Measurements from ENCODE around the gene CPEB4. TPM values are rescaled to one million over a fixed set of nuclear protein-coding genes. Genes with fewer than 3 reads are reported as not detected.

The CPEB4 gene
- total and polyA plus RNA-seq, 2 donors (not counting 3 experiments of a cell fraction or from before 2014, with no cell fraction given): 11.3 to 16.4 TPM

DNA sequence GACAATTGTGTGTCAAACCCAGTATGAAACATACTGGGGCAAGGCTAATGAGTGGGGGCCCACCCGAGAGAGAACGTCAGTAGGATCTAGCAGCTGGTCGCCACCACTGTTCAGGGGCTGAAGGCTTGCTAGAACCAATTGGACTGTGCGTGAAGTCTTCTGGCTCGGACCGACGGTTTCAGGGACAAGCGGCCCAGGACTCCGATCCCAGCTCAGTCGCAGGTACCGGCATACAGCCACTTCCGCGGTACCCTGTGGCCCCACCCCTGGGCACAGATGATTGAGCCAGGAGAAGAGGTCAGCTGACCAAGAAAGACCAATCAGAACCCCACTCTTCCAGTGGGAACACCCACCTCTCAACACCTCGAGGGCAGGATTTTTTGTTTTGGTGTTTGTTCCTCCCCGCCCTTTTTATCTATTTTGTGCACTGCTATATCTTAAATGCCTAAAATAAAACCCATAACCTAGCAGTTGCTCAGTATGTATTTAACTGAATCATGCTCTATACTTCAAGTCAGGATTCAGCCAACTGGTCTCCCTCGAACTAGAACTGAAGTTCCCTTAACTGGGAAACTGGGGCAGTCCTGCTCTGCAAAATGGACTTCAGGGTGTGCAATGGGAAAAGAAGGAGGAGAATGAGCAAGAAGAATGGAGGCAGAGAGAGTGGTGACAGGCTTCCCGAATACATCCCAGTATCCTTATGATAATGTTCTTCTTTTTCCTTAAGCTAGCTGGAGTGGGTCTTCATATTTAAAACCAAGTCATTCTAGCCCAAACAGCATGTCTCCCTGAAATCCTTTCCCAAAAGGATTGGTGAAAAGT, 21.1 kb upstream of the CPEB4 start:
- H3K36me3 ChIP-seq (ENCODE audit: control insufficient read depth in 2 of 2, extremely low read depth in 1 of 2, insufficient read depth in 2 of 2, low read length in 2 of 2): no peaks in the 10 kb centered on the region
- DNase-seq (ENCODE audit: low read depth, low spot score) (no peak), FAIRE-seq (no peak)
- no peak overlapping the region for H2AFZ ChIP-seq (ENCODE audit: low read depth, low read length)
- H3K27me3 ChIP-seq (ENCODE audit: control insufficient read depth in 2 of 2, insufficient read depth in 2 of 2, low read length in 2 of 2): no peaks in the 10 kb centered on the region
- CTCF ChIA-PET: no interaction called here
- no peaks in the 10 kb centered on the region for H3K9me3 ChIP-seq (replicated peaks; ENCODE audit: control insufficient read depth, insufficient read depth, low read length)
- H3K4me3 ChIP-seq (replicated peaks in 1 of 3; ENCODE audit: insufficient read depth in 1 of 3, low read depth in 1 of 3, low read length in 3 of 3): no peak overlapping the region
- H3K9ac ChIP-seq (replicated peaks; ENCODE audit: extremely low read depth, insufficient read depth, low read length): no peak overlapping the region
- BruUV-seq (replicated peaks): no TSS peak
- H3K4me1 ChIP-seq (ENCODE audit: control insufficient read depth, extremely low read depth, insufficient read depth, low read length): no peaks in the 10 kb centered on the region
- no peak overlapping the region for H3K27ac ChIP-seq (ENCODE audit: insufficient read depth, low read depth, low read length)
- POLR2A ChIA-PET: no interaction called here
- H3K4me2 ChIP-seq (ENCODE audit: insufficient read depth, low read length): no peak overlapping the region
- no peaks in the 10 kb centered on the region for H3K79me2 ChIP-seq (ENCODE audit: control insufficient read depth, insufficient read depth, low read length)
- intact Hi-C loops (cut with micrococcal nuclease) (no loop called here), dilution Hi-C loops (cut with MboI; ENCODE audit: extremely low pct_ligation_motif_present, low sequenced_read_pairs) (no loop called here)
- no peaks in the 10 kb centered on the region for H4K20me1 ChIP-seq (replicated peaks; ENCODE audit: control insufficient read depth, extremely low read depth, insufficient read depth, low read length)
- H3K9me1 ChIP-seq (replicated peaks; ENCODE audit: control insufficient read depth, extremely low read depth, insufficient read depth, low read length): no peaks in the 10 kb centered on the region
- TF ChIP-seq GATA2 (IDR thresholded peaks at IDR 0.05; ENCODE audit: insufficient read depth, insufficient read length, low read depth, low read length): no peak
- TF ChIP-seq FOS (IDR thresholded peaks at IDR 0.05; ENCODE audit: borderline replicate concordance, insufficient read depth, low read length): no peak
- no peak for TF ChIP-seq CTCF (IDR thresholded peaks at IDR 0.05; ENCODE audit: extremely low read depth in 1 of 2, insufficient read depth in 1 of 2, low read depth in 1 of 2, low read length in 2 of 2)

Measured in endothelial cell of umbilical vein (primary cell).